GM21723 (cell line): ENCODE data around the gene USP12.
A peak's percentile ranks its signal among the peaks of the same experiment; 100 is the strongest.
"Not testable (repeated sequence)": the region's sequence is repeated elsewhere in the genome, so short reads cannot be mapped to it uniquely, and the experiment has no call there.

Source experiments
- ATAC-seq: cut with Tn5 transposase; IDR thresholded peaks from one replicate; pipeline ENCODE4 v1.9.1; 2021; ENCODE audit warnings: mild to moderate bottlenecking, moderate library complexity; ENCODE audit not compliant: unreplicated experiment

USP12 gene

DNA sequence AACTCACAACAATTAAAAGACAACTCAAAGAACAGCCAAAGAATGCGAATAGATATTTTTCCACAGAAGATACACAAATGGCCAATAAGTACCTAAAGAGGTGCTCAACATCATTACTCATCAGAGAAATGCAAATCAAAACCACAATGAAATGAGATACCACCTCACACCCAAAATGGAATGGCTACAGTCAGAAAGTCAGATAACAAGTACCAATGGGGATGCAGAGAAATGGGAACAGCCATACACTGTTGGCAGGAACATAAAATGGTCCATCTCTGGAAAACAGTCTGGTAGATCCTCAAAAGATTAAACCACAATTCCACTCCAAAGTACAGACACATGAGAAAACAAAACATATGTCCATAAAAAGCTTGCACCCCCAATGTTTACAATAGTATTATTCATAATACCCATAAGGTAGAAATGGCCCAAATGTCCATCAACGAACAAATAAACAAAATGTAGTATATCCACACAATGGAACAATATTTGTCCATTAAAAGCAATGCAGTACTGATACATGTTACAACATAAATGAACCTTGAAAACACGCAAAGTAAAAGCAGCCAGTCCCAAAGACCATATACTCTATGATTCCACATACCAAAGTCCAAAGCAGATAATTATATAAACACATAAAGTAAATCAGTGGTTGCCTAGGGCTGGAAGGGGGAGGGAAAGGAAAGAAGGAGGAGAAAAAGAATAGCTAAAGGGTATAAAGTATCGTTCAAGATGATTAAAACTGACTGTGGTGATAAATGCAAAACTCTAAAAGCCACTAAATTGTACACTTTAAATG is 19.6 kb downstream of the USP12 start:
- ATAC-seq: no peak

DNA sequence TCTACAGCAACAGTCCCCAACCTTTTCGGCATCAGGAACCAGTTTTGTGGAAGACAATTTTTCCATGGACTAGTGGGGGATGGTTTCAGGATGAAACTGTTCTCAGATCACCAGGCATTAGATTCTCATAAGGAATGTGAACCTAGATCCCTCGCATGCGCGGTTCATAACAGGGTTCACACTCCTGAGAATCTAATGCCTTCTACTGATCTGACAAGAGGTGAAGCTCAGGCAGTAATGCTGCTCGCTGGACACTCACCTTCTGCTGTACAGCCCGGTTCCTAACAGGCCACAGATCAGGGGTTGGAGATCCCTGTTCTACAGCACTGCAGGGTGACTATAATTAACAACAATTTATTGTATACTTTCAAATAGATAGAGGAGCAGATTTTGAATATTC is 21.9 kb downstream of the USP12 start:
- ATAC-seq: no peak

DNA sequence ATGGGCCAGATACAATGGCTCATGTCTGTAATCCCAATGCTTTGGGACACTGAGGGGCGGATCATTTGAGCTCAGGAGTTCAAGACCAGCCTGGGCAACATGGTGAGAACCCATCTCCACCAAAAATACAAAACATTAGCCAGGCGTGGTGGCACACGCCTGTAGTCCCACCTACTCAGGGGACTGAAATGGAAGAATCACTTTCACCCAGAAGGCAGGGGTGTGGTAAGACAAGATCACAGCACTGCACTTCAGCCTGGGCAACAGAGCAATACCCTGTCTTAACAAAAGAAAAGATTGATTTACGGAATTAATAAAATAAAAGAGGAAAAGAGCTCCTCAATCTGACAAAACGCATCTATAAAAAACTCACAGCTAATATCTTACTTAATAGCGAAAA is 22.7 kb downstream of the USP12 start:
- ATAC-seq: no peak

DNA sequence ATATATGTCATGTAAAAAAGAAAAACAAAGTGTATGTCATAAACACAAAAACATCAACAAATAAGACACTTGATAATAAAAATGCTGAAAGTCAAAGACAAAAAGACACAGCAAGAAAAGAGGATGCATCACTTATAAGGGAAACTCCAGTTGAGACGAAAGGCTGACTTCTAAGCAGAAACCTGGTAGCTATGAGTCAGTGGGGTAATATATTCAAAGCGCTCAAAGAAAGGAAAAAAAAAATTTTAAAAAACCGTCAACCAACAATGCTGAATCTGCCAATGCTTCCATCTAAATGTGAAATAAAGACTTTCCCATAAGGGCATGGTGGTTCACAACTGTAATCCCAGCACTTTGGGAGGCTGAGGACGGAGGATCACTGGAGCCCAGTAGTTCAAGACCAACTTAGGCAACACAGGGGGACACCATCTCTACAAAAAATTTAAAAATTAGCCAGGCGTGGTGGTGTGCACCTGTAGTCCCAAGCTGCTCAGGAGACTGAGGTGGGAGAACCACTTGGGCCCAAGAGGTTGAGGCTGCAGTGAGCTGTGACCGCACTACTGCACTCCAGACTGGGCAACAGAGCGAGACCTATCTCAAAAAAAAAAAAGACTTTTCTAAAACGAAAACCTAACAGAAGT is 24.0 kb downstream of the USP12 start:
- ATAC-seq: peak; percentile 69

DNA sequence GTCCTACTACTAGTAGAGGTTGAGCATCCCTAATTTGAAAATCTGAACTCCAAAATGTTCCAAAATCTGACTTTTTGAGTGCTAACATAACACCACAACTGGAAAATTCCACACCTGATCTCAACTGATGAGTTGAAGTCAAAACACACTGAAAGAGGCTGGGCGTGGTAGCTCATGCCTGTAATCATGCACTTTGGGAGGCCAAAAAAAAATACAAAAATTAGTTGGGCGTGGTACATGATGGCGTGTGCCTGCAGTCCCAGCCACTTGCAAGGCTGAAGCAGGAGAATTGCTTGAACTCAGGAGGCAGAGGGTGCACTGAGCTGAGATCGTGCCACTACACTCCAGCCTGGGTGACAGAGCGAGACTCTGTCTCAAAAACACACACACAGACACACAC is 29.9 kb downstream of the USP12 start:
- ATAC-seq: no peak

DNA sequence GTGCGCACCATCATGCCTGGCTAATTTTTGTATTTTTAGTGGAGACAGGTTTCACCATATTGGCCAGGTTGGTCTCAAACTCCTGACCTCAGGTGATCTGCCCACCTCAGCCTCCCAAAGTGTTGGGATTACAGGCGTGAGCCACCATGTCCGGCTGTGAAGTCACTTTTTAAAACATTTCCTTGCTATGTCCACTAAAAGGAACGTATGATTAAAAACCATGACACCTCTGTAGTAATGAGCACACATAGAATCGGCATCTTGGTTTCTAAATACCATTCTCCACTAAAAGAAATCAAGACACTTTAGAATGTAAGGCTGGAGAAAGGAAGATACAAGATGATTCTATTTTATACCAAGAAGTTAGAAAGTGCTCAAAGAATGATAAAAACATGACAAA is 30.5 kb downstream of the USP12 start:
- not testable (repeated sequence) for ATAC-seq

DNA sequence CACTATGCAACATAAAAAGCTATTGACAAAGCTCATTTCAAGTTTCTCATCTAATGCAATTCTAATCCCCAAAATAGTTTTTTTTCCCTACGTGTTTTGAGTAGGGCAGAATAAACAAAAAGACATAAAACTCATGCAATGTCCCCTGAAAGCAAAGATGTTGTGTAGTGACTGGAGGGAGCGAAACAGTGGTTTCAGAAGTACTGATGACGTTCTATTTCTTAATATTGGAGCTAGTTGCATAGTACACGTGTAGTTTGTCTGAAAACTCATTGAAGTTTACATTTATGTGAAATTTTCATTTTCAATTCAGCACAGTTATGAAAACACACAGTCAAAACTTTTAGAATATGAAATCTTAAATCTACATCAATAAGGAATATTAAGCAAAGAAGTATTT is 31.6 kb downstream of the USP12 start:
- no peak for ATAC-seq

DNA sequence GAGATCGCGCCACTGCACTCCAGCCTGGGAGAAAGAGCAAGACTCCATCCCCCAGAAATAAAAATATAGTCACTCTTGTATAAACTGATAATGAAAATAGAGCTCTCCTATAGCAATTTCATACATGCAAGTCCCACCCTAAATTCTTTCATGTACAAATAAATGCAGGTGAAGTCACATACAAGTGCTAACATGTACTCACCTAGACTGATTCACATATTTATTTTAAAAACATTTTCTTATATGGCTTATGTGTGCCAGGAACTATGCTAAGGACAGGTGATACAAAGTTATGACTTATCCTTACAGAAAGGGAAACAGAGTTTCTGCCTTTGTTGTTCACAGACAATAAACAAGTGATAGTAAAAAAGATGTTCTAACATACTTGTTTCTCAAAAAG is 32.0 kb downstream of the USP12 start:
- ATAC-seq: no peak

DNA sequence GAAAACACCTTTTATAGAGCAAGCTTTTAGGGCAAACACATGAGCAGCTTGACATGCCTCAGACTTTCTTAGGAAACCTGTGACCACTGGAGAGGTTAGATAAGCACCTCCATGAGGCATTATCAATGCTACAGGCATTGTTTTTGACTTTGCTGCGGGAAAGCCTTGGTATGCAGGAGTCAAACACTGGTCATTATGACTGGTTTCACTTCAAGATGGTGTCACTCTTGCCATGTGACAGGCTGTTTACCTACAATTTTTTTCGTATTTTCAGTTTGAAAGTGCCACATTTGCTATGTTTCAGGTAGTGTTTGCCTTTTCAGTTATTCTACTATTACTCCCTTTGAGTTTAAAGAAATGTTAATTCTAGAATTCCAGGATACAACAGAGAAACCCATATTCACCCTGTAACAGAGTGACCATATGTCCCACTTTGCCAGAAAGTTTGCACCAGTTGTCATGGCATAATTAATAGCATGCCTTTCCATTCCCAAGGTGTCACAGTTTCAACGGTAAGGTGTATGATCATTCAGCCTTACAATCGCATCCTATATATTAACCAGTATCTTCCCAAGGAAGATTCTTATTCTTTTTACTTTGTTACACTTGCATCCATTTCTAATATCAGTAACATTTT is 33.0 kb downstream of the USP12 start:
- ATAC-seq: no peak

DNA sequence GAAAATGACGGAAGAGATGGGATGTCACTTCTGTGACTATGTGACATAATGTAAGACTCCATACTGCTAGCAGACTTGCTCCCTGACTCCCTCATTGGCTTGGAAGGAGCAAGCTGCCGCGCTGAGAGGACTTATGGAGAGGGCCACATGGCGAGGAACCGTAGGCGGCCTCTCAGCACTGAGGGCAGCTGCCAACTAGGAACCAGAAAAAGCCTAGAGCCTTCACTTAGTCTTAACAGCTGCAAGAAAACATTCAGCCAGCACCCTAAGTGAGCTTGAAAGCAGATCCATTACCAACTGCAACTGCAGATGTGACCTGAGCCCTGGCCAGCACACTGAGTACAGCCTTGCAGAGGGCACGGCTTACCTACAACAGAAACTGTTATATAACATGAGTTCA is 33.9 kb downstream of the USP12 start:
- no peak for ATAC-seq

DNA sequence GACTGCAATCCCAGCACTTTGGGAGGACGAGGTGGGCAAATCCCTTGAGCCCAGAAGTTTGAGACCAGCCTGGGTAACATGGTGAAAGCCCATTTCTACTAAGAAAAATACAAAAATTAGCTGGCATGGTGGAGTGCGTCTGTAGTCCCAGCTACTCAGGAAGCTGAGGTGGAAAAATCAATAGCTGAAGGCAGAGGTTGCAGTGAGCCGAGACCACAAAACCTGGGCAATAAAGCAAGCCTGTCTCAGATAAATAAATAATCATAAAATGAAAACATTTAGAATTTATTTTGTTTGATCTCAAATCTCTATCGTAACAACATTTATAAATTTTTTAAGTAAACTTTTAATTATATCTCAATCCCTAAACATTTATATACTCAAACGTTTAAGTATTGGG is 36.6 kb downstream of the USP12 start:
- no peak for ATAC-seq

DNA sequence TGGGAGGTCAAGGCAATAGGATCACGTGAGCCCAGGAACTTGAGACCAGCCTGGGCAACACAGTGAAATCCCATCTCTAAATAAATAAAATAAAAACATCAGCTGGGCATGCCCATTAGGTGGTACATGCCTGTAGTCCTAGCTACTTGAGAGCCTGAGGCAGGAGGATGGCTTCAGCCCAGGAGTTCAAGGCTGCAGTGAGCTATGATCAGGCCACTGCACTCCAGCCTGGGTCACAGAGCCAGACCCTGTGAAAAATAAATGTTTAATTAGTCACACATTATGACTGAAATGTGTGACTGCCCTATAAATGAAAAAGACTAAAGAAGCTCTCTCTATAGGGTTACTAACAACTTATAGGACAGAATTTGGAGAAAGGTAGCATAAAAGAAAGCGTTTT is 37.7 kb downstream of the USP12 start:
- no peak for ATAC-seq

DNA sequence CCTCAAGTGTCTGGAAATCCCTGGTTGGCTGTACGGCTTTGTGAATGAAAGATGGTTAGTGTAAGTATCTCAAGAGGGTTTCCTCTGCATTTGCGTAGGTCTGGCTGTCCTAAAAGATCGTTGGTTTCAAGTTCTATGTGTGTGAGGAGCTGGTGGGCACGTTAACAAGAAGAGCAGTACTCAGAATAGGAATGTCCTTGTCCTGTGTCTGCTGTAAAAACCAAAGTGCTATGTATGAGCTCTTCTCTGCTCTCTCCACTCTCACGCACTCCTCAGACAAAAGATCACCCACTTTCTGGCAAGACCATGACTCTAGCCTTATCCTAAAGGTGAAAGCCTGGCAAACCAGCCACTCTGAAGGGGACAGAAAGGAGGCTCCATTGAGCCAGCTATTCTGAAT is 39.1 kb downstream of the USP12 start:
- peak; percentile 39 for ATAC-seq

DNA sequence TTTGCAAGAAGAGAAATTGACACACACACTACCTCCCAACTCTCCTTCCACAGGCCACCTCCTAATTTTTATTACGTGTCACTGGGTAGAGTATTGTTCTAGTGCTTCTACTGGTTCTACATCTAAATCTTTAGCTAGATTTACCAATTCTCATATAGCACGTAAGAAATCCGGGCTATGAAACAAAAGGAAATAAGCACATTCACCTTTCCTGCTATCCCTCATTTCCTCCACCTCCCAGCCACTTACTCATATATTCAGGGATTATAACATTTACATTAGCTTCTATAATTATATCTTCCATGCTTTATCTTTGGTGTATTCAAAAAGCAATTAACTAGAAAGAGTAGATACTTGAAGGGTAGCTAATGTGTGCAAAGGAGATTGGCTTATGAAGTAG is 39.7 kb downstream of the USP12 start:
- no peak for ATAC-seq

DNA sequence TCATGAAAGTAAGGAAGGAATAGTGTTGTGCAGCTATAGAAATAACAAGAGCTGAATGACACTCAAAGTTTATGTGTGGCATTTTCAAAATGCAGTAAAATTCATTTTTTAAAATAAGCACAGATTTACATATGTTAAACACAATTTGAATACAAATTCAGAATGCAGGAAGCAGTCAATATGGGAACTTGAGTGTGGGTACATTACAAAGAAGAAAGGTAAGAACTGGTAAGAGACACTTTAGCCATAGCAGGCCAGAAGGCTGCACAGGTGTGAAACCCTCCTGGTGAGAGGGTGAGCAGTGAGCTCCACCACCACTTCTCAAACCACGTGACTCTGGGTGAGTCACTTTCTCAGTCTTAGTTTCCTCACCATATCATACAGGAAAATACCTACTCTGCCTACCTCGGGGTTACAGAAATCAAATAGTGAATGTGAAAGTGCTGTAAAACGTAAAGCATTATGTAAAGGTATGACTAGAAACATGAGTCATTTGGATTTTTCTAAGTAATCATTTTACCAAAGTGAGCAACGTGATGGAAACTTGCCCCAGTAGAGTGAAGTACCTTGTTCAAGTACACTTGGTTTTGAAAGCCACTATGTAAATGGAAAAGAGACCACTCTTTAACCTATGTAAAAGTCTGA is 40.5 kb downstream of the USP12 start:
- ATAC-seq: peak; percentile 90

DNA sequence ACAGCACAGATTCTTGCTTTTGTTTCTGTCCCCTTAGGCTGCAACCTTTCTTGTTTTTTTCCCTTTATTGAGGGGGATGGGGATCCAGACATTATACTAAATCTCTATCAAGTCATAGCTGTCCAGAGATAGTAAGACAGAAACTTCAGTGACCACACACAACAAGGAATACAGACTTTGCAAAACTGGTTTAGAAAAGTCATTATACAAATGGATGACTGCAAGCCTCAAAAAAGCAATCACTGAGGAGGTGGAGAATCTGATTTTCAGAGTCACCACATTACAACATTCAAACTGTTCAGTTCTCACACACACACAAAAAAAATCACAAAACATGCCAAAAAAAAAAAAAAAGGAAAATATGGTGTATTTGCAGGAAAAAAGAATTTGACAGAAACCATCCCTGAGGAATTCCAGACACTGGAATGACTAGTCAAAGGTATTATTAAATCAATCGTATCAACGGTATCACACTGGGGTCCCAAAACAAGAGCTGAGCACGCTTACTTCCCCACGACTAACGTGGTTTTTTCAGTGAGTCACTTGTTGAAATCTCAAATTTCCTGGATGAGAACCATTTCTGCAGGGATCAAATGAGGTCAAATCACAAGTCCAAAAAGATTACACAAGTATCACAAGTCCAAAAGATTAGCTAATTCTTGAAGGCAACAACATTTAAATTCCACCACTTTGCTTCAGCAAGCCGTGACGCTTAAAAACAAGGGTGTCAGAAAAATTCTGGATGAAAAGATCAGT is 41.2 kb downstream of the USP12 start:
- no peak for ATAC-seq

DNA sequence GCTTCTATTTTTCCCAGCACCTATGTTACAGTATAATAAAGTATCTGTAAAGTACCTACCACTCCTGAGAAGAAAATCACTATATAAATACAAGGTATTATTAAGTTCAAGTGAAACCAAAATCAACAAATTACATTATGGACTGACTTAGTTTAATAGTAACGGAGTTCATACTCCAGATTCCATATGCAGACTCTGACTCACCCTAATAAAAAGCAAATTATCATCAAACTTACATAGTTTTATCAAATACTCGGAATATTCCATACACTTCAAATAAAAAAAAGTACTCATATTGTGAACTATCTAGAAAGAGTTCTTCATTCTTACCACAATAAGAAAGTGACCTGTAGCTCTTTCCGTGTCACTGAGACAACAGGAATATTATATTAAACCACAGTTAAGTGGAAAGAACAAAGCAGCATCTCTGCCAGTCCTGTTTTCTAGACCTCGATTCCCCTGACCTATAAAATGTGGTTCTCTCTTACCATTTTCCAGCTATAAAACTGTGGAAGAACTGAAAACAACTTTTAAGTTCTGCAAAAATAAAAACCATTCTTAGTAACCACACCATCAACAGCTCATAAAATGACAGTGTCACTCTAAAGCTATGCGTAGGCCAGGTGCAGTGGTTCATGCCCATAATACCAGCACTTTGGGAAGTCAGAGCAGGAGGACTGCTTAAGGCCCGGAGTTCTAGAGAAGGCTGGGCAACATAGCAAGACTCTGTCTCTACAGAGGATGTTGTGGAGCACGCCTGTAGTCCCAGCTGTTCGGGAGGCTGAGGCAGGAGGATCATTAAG is 42.6 kb downstream of the USP12 start:
- no peak for ATAC-seq

DNA sequence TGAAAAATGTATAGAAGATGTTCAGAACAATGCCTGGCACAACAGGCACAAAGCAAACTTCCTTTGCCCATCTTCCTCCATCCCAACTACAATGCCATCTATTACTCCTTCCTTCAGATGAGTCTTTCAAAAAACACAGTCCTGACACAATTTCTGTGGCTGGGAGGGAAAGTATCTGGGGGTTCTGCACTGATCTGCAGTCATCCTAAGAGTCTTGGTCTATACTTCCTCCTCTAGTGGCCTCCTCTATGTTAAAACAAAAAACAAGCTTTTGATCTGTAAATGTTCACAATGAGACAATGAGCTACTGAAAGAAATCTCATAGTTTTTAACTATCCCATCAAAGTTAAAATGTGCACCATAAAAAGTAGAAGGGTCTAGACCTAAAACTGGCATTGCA is 44.8 kb downstream of the USP12 start:
- no peak for ATAC-seq

DNA sequence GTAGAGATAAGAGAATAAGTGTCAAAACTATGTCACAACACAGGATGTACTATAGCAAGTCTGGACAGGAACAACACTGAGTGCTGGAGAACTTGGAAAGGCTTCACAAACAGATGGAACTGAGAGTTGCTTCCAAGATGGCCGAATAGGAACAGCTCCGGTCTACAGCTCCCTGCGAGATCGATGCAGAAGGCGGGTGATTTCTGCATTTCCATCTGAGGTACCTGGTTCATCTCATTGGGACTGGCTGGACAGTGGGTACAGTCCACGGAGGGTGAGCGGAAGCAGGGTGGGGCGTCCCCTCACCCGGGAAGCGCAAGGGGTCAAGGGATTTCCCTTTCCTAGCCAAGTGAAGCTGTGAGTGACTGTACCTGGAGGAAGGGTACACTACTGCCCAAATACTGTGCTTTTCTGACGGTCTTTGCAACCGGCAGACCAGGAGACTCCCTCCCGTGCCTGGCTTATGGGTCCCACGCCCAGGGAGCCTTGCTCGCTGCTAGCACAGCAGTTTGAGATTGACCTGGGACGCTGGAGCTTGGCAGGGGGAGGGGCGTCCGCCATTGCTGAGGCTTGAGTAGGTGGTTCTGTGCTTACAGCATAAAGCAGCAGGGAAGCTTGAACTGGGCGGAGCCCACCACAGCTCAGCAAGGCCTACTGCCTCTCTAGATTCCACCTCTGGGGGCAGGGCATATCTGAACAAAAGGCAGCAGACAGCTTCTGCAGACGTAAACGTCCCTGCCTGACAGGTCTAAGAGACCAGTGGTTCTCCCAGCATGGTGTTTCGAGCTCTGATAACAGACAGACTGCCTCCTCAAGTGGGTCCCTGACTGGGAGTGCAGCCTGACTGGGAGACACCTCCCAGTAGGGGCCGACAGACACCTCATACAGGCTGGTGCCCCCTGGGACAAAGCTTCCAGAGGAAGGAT is 46.0 kb downstream of the USP12 start:
- ATAC-seq: no peak
